H1 (cell line): Measurements from ENCODE around the gene TRIM39. TPM values are rescaled to one million over a fixed set of nuclear protein-coding genes. Genes with fewer than 3 reads are reported as not detected.

Experiments
- CREB1 ChIP-seq: IDR thresholded peaks from 2 replicates; pipeline ENCODE4 v1.6.1; 2012; ENCODE audit warnings: inconsistent platforms
- CTCF ChIP-seq, 3 experiments: IDR thresholded peaks; 1 replicate in 2 of 3; 2 replicates in 1 of 3; pipeline versions ENCODE4 v1.5.1 to v1.6.1; 2011; ENCODE audit warnings: low read length in 3 of 3, mild to moderate bottlenecking in 3 of 3, inconsistent platforms in 2 of 3, low read depth in 1 of 3, moderate library complexity in 1 of 3; ENCODE audit not compliant: insufficient read depth in 1 of 3; ENCODE audit errors: control extremely low read depth in 1 of 3
- FOSL1 ChIP-seq: IDR thresholded peaks from 2 replicates; pipeline ENCODE4 v1.6.1; 2011; ENCODE audit warnings: mild to moderate bottlenecking, low read depth, low read length, moderate library complexity; ENCODE audit not compliant: insufficient read depth
- KDM1A ChIP-seq: fragments of 200-600, 300-600 bp; sonication (generic); IDR thresholded peaks from 2 replicates; pipeline ENCODE4 v1.7.1; 2016; ENCODE audit warnings: mild to moderate bottlenecking, low read length, borderline replicate concordance
- MAFK ChIP-seq: IDR thresholded peaks from 2 replicates; pipeline ENCODE4 v1.6.1; 2012; ENCODE audit warnings: low read depth, mild to moderate bottlenecking, improper control_type of control experiment, low read length
- PHF8 ChIP-seq: fragments of 200-600 bp; sonication (generic); conservative IDR thresholded peaks from 2 replicates; pipeline ENCODE4 v1.7.1; 2012; ENCODE audit warnings: low read depth, mild to moderate bottlenecking, inconsistent platforms, low read length, moderate library complexity
- RNF2 ChIP-seq: fragments of 200-900, 300-1000 bp; sonication (generic); IDR thresholded peaks from 2 replicates; pipeline ENCODE4 v1.7.1; 2016; ENCODE audit warnings: borderline replicate concordance, low read depth, mild to moderate bottlenecking, antibody characterized with exemption, low read length; ENCODE audit not compliant: poor library complexity, severe bottlenecking; ENCODE audit errors: missing control alignments
- SRF ChIP-seq: IDR thresholded peaks from 2 replicates; pipeline ENCODE4 v1.6.1; 2011; ENCODE audit warnings: mild to moderate bottlenecking, low read depth, low read length, moderate library complexity
- polyA plus RNA-seq, 7 experiments: library from polyadenylated mRNA; depleted of rRNA in 3 of 7; stranded (reverse) in 5 of 7; unstranded in 2 of 7; fragments of >200 nt in 5 of 7; fragments of 200-250 nt in 2 of 7; gene quantifications; 1 replicate in 5 of 7; 2 replicates in 1 of 7; 4 replicates in 1 of 7; pipeline versions ENCODE4 v1.2.1 to v1.2.3, GENCODE V29; 2011 to 2013; ENCODE audit warnings: missing spikeins in 2 of 7, mixed read lengths in 2 of 7
- total RNA-seq: library from RNA; stranded (reverse); fragmentation: NEBNext Ultra II Directional; extraction: Animal tissue kit (Norgen Biotek cat#: 25700); gene quantifications from 2 replicates; pipeline ENCODE4 v1.2.1, GENCODE V29; 2021
- TF ChIP-seq, protein P1 (sequence below): fragments of 300-600 bp; sonication (generic); IDR thresholded peaks from 2 replicates; pipeline ENCODE4 v1.7.1; 2012; ENCODE audit warnings: low read length, moderate library complexity, mild to moderate bottlenecking, inconsistent platforms; ENCODE audit not compliant: insufficient replicate concordance

Gene TRIM39
- total and polyA plus RNA-seq, 2 of the 8 experiments (the other 6 are each of a cell fraction or from before 2014, with no cell fraction given), result 7.3 to 26.1 TPM

- TF ChIP-seq, protein P1, sequence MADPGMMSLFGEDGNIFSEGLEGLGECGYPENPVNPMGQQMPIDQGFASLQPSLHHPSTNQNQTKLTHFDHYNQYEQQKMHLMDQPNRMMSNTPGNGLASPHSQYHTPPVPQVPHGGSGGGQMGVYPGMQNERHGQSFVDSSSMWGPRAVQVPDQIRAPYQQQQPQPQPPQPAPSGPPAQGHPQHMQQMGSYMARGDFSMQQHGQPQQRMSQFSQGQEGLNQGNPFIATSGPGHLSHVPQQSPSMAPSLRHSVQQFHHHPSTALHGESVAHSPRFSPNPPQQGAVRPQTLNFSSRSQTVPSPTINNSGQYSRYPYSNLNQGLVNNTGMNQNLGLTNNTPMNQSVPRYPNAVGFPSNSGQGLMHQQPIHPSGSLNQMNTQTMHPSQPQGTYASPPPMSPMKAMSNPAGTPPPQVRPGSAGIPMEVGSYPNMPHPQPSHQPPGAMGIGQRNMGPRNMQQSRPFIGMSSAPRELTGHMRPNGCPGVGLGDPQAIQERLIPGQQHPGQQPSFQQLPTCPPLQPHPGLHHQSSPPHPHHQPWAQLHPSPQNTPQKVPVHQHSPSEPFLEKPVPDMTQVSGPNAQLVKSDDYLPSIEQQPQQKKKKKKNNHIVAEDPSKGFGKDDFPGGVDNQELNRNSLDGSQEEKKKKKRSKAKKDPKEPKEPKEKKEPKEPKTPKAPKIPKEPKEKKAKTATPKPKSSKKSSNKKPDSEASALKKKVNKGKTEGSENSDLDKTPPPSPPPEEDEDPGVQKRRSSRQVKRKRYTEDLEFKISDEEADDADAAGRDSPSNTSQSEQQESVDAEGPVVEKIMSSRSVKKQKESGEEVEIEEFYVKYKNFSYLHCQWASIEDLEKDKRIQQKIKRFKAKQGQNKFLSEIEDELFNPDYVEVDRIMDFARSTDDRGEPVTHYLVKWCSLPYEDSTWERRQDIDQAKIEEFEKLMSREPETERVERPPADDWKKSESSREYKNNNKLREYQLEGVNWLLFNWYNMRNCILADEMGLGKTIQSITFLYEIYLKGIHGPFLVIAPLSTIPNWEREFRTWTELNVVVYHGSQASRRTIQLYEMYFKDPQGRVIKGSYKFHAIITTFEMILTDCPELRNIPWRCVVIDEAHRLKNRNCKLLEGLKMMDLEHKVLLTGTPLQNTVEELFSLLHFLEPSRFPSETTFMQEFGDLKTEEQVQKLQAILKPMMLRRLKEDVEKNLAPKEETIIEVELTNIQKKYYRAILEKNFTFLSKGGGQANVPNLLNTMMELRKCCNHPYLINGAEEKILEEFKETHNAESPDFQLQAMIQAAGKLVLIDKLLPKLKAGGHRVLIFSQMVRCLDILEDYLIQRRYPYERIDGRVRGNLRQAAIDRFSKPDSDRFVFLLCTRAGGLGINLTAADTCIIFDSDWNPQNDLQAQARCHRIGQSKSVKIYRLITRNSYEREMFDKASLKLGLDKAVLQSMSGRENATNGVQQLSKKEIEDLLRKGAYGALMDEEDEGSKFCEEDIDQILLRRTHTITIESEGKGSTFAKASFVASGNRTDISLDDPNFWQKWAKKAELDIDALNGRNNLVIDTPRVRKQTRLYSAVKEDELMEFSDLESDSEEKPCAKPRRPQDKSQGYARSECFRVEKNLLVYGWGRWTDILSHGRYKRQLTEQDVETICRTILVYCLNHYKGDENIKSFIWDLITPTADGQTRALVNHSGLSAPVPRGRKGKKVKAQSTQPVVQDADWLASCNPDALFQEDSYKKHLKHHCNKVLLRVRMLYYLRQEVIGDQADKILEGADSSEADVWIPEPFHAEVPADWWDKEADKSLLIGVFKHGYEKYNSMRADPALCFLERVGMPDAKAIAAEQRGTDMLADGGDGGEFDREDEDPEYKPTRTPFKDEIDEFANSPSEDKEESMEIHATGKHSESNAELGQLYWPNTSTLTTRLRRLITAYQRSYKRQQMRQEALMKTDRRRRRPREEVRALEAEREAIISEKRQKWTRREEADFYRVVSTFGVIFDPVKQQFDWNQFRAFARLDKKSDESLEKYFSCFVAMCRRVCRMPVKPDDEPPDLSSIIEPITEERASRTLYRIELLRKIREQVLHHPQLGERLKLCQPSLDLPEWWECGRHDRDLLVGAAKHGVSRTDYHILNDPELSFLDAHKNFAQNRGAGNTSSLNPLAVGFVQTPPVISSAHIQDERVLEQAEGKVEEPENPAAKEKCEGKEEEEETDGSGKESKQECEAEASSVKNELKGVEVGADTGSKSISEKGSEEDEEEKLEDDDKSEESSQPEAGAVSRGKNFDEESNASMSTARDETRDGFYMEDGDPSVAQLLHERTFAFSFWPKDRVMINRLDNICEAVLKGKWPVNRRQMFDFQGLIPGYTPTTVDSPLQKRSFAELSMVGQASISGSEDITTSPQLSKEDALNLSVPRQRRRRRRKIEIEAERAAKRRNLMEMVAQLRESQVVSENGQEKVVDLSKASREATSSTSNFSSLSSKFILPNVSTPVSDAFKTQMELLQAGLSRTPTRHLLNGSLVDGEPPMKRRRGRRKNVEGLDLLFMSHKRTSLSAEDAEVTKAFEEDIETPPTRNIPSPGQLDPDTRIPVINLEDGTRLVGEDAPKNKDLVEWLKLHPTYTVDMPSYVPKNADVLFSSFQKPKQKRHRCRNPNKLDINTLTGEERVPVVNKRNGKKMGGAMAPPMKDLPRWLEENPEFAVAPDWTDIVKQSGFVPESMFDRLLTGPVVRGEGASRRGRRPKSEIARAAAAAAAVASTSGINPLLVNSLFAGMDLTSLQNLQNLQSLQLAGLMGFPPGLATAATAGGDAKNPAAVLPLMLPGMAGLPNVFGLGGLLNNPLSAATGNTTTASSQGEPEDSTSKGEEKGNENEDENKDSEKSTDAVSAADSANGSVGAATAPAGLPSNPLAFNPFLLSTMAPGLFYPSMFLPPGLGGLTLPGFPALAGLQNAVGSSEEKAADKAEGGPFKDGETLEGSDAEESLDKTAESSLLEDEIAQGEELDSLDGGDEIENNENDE, result no peak
- TF ChIP-seq PHF8 (no peak), FOSL1 (no peak), KDM1A (no peak), CTCF (IDR thresholded peaks at IDR 0.05; ENCODE audit: control extremely low read depth in 1 of 3, insufficient read depth in 1 of 3, low read depth in 1 of 3, low read length in 3 of 3) (no peak), SRF (no peak), MAFK (no peak), RNF2 (no peak), CREB1 (no peak)
These were observed 59.4 kb downstream of the TRIM39 start (continued) for GRCh38 chr6:30386166-30386565.
